Muscle of leg (tissue), 11 donors: ENCODE data around the gene SH3GL1. TPM values are rescaled to one million over a fixed set of nuclear protein-coding genes. Genes with fewer than 3 reads are reported as not detected.

Source experiments
- DNase-seq: peaks from one replicate; pipeline ENCODE4 v3.0.0; 2013
- H3K27ac ChIP-seq: one replicate; pipeline ENCODE4 v1.5.1; 2013; ENCODE audit warnings: mild to moderate bottlenecking, low read length, control low read depth
- H3K27me3 ChIP-seq: one replicate; pipeline ENCODE4 v1.6.1; 2013; ENCODE audit warnings: low read length; ENCODE audit not compliant: control insufficient read depth, insufficient read depth
- H3K36me3 ChIP-seq: one replicate; pipeline ENCODE4 v1.6.1; 2013; ENCODE audit warnings: low read length; ENCODE audit not compliant: control insufficient read depth, insufficient read depth
- H3K4me1 ChIP-seq: one replicate; pipeline ENCODE4 v1.6.1; 2013; ENCODE audit warnings: low read length; ENCODE audit not compliant: control insufficient read depth, insufficient read depth
- H3K4me3 ChIP-seq: one replicate; pipeline ENCODE4 v1.5.1; 2013; ENCODE audit warnings: low read length, control low read depth
- H3K9me3 ChIP-seq: replicated peaks from 2 replicates; pipeline ENCODE4 v1.6.1; 2013; ENCODE audit warnings: low read depth, low read length; ENCODE audit not compliant: control insufficient read depth
- WGBS: methylation state at CpG from one replicate; pipeline ENCODE4 v1.1.5; 2013; ENCODE audit warnings: missing lambda C conversion rate; ENCODE audit not compliant: insufficient coverage; 5-methylcytosine and 5-hydroxymethylcytosine counted together
- polyA plus RNA-seq, 8 donors: library from polyadenylated mRNA; unstranded; fragments of 120-200 nt; gene quantifications; one replicate each; pipeline versions ENCODE4 v1.2.1 to v1.2.3, GENCODE V29; 2013; ENCODE audit warnings: inconsistent platforms in 1 of 8, low replicate concordance in 1 of 8; ENCODE audit not compliant: insufficient read length in 8 of 8, insufficient read depth in 1 of 8
- total RNA-seq: library from RNA; stranded (reverse); fragments of 120-200 nt; gene quantifications from one replicate; pipeline ENCODE4 v1.2.4, GENCODE V29; 2013

The SH3GL1 gene
- total and polyA plus RNA-seq, 9 donors = 29.1 to 77.9 (median 69.7) TPM

DNA sequence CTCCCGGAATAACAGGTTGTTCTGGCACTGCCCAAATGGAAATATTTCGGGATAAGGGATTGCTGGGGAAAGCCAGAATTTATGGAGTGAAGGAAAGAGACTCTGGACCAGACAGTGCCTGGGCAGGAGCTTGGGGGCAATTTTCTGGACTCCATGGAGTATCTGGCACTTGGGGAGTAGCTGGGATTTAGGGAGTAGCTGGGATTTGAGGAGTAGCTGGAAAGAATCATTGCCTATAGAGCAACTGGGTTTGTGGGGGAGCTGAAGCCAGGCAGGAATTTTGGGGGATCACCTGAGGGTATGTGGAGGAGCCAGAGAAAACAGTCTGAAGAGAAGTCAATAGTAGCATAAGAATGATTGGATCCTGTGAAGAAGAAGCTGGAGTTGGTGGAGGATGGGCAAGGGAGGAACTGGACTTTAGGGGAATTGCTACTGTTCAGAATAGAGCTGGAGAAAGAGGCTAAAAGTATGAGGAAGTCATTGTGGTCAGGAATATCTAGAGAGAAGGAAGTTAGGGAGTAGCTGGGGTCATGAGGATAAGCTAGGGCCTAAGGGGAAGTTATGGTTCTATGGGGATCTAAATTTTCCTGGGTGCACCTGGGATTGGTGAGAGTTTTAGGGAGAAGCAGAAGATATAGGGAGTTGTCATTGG lies 81.2 kb downstream of the SH3GL1 start:
- WGBS = 93% methylated on average over 2 of the region's 2 CpGs
- Histone ChIP-seq H3K4me3 (no peak overlapping the region), H3K9me3 (peaks cover 18% of the 10 kb centered on the region)

DNA sequence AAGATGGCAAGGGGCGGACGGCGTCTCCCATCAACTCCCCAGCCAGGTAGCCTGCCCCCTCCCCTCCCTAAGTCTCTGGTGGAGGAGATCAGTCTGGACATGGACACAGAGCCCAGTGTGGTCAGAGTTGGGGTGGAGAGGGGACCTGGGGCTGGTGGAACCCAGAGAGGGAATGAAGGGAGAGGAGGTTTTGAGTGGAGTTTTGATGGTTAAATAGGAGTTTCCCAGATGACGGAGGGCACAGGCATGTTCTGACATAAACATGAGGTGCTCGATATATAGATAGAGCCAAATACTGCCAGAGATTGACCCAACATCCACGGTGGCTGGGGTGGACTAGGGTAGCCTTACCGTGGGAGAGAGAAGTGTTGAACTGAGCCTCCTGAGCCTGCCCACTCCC lies 81.9 kb downstream of the SH3GL1 start:
- no peak for DNase-seq
- Histone ChIP-seq H3K27ac (no peak overlapping the region), H3K4me1 (no peaks in the 10 kb centered on the region), H3K36me3 (no peaks in the 10 kb centered on the region), H3K4me3 (no peak overlapping the region), H3K9me3 (peaks cover 18% of the 10 kb centered on the region), H3K27me3 (no peaks in the 10 kb centered on the region)
- WGBS = 85% methylated on average over 2 of the region's 7 CpGs

More for the DNA sequence above, 81.2 kb downstream of the SH3GL1 start:
- Histone ChIP-seq H3K27me3 (no peaks in the 10 kb centered on the region), H3K4me1 (no peaks in the 10 kb centered on the region), H3K27ac (no peak overlapping the region), H3K36me3 (no peaks in the 10 kb centered on the region)
- DNase-seq = no peak

DNA sequence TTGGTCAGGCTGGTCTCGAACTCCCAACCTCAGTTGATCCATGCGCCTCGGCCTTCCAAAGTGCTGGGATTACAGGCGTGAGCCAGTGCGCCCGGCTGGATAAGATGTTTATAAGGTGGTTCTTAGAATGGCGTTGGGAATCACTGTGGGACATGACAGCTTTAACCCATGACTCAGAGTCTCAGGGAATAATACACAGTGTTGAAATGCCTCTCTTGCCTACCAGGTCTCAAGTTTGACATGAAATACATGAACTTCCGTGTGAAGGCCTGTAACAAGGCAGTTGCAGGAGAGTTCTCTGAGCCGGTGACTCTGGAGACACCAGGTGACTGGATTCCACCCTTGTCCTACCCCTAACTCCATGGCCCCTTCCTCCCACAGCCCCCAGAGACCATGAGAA lies 83.4 kb downstream of the SH3GL1 start:
- WGBS = 93% methylated on average over 8 of the region's 9 CpGs
- H3K36me3 ChIP-seq = no peaks in the 10 kb centered on the region
- peaks cover 11% of the 10 kb centered on the region for H3K9me3 ChIP-seq
- DNase-seq = no peak
- no peak overlapping the region for H3K4me3 ChIP-seq
- no peaks in the 10 kb centered on the region for H3K4me1 ChIP-seq
- no peaks in the 10 kb centered on the region for H3K27me3 ChIP-seq
- H3K27ac ChIP-seq = no peak overlapping the region

DNA sequence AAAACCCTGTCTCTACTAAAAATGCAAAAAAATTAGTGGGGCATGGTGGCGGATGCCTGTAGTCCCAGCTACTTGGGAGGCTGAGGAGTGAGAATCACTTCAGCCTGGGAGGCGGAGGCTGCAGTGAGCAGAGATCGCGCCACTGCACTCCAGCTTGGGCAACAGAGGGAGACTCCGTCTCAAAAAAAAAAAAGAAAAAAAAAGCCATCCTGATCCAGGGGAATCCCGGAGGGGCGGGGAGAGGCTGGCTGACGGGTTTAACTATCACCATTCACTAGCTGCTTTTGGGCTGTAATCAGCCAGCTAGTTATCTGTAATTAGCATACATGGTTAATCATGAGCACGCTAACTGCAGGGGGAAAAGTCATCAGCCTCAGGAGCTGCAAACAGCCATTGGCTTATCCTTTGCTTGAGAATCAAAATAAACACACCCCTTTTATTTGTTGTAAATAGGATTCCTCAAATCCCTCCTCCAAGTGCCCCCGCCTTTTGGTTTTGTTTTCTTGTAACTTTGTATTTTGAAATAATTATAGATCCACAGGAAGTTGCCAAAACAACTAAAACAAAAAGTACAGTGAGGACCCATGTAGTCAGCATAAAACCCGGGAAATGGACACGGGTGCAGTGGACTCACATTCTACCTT lies 86.4 kb downstream of the SH3GL1 start:
- H3K4me3 ChIP-seq = no peak overlapping the region
- no peaks in the 10 kb centered on the region for H3K27me3 ChIP-seq
- WGBS = 57% methylated on average over 6 of the region's 12 CpGs
- H3K4me1 ChIP-seq = no peaks in the 10 kb centered on the region
- H3K9me3 ChIP-seq = no peaks in the 10 kb centered on the region
- DNase-seq = no peak
- H3K36me3 ChIP-seq = no peaks in the 10 kb centered on the region
- H3K27ac ChIP-seq = no peak overlapping the region

Other genes starting within 250 kb of the SH3GL1 start
- gene CREB3L3, start 246.9 kb downstream of the SH3GL1 start, total RNA-seq = not detected
- 1 to 10 TPM in 1 of 8 donors, under 1 TPM in 2, not detected in 5; 0.16 to 5.8 (median 0.99) TPM for gene CREB3L3, start 246.9 kb downstream of the SH3GL1 start, polyA plus RNA-seq
- gene SIRT6, start 218.0 kb downstream of the SH3GL1 start, total RNA-seq = 6.0 TPM
- 10 to 100 TPM; 10.5 to 17.1 (median 12.2) TPM for gene SIRT6, start 218.0 kb downstream of the SH3GL1 start, polyA plus RNA-seq
- 0.58 TPM for gene ANKRD24, start 217.9 kb downstream of the SH3GL1 start, total RNA-seq
- gene ANKRD24, start 217.9 kb downstream of the SH3GL1 start, polyA plus RNA-seq = 1 to 10 TPM in 5 of 8 donors, under 1 TPM in 3; 0.79 to 2.5 (median 1.1) TPM
- gene EBI3, start 171.0 kb downstream of the SH3GL1 start, total RNA-seq = 0.53 TPM
- gene EBI3, start 171.0 kb downstream of the SH3GL1 start, polyA plus RNA-seq = 1 to 10 TPM in 2 of 8 donors, under 1 TPM in 6; 0.52 to 1.7 (median 0.76) TPM
- gene YJU2, start 153.5 kb downstream of the SH3GL1 start, total RNA-seq = 15.0 TPM
- 10 to 100 TPM; 14.2 to 16.0 (median 15.1) TPM for gene YJU2, start 153.5 kb downstream of the SH3GL1 start, polyA plus RNA-seq
- gene SHD, start 121.3 kb downstream of the SH3GL1 start, total RNA-seq = 40.1 TPM
- 100 to 1,000 TPM in 4 of 8 donors, 10 to 100 TPM in 4; 89.5 to 139 (median 97.6) TPM for gene SHD, start 121.3 kb downstream of the SH3GL1 start, polyA plus RNA-seq
- 0.71 TPM for gene TMIGD2, start 98.2 kb downstream of the SH3GL1 start, total RNA-seq
- gene TMIGD2, start 98.2 kb downstream of the SH3GL1 start, polyA plus RNA-seq = under 1 TPM; 0.21 to 0.94 (median 0.47) TPM
- 0.71 TPM for gene FSD1, start 95.9 kb downstream of the SH3GL1 start, total RNA-seq
- 1 to 10 TPM in 7 of 8 donors, under 1 TPM in 1; 0.99 to 3.2 (median 2.4) TPM for gene FSD1, start 95.9 kb downstream of the SH3GL1 start, polyA plus RNA-seq
- 4.8 TPM for gene STAP2, start 61.7 kb downstream of the SH3GL1 start, total RNA-seq
- gene STAP2, start 61.7 kb downstream of the SH3GL1 start, polyA plus RNA-seq = 10 to 100 TPM in 1 of 8 donors, 1 to 10 TPM in 7; 3.9 to 10.8 (median 5.4) TPM
- 4.8 TPM for gene MPND, start 57.0 kb downstream of the SH3GL1 start, total RNA-seq
- 10 to 100 TPM; 14.0 to 19.4 (median 16.3) TPM for gene MPND, start 57.0 kb downstream of the SH3GL1 start, polyA plus RNA-seq
- 7.6 TPM for gene CHAF1A, start 2.1 kb upstream of the SH3GL1 start, total RNA-seq
- gene CHAF1A, start 2.1 kb upstream of the SH3GL1 start, polyA plus RNA-seq = 10 to 100 TPM; 10.4 to 19.3 (median 13.6) TPM
- 64.9 TPM for gene UBXN6, start 57.2 kb upstream of the SH3GL1 start, total RNA-seq
- 100 to 1,000 TPM in 2 of 8 donors, 10 to 100 TPM in 6; 77.0 to 127 (median 89.0) TPM for gene UBXN6, start 57.2 kb upstream of the SH3GL1 start, polyA plus RNA-seq
- gene HDGFL2, start 71.8 kb upstream of the SH3GL1 start, total RNA-seq = 35.0 TPM
- gene HDGFL2, start 71.8 kb upstream of the SH3GL1 start, polyA plus RNA-seq = 10 to 100 TPM; 66.3 to 97.7 (median 84.3) TPM
- 2.8 TPM for gene PLIN4, start 117.9 kb upstream of the SH3GL1 start, total RNA-seq
- gene PLIN4, start 117.9 kb upstream of the SH3GL1 start, polyA plus RNA-seq = 1 to 10 TPM; 1.4 to 4.5 (median 3.3) TPM
- 2.3 TPM for gene PLIN5, start 134.7 kb upstream of the SH3GL1 start, total RNA-seq
- 1 to 10 TPM in 5 of 8 donors, under 1 TPM in 3; 0.83 to 5.2 (median 1.8) TPM for gene PLIN5, start 134.7 kb upstream of the SH3GL1 start, polyA plus RNA-seq
- 0.18 TPM for gene LRG1, start 139.5 kb upstream of the SH3GL1 start, total RNA-seq
- gene LRG1, start 139.5 kb upstream of the SH3GL1 start, polyA plus RNA-seq = under 1 TPM; 0.48 to 0.92 (median 0.66) TPM
- 15.6 TPM for gene SEMA6B, start 159.1 kb upstream of the SH3GL1 start, total RNA-seq
- gene SEMA6B, start 159.1 kb upstream of the SH3GL1 start, polyA plus RNA-seq = 10 to 100 TPM; 37.4 to 63.2 (median 52.9) TPM
- 6.8 TPM for gene TNFAIP8L1, start 239.0 kb upstream of the SH3GL1 start, total RNA-seq
- 10 to 100 TPM in 7 of 8 donors, 1 to 10 TPM in 1; 10.0 to 15.5 (median 13.2) TPM for gene TNFAIP8L1, start 239.0 kb upstream of the SH3GL1 start, polyA plus RNA-seq